ENCODE measurements around the gene CHST11. TPM values are rescaled to one million over a fixed set of nuclear protein-coding genes. Genes with fewer than 3 reads are reported as not detected.

CHST11 gene
- total and polyA plus RNA-seq, 9 donors: 4.0 to 39.9 (median 20.1) TPM

GRCh38 chr12:104457746-104458693, 1.3 kb downstream of the CHST11 start:
- Histone ChIP-seq H3K36me3 (no peaks in the 10 kb centered on the region), H3K4me3 (peak overlapping the region; percentile 72), H3K27me3 (no peaks in the 10 kb centered on the region), H3K4me1 (ENCODE audit: insufficient read depth) (no peaks in the 10 kb centered on the region), H3K27ac (peak overlapping the region; percentile 21 to 39), H3K9me3 (no peaks in the 10 kb centered on the region)
- 0% methylated on average over 59 to 71 of the region's 71 CpGs for WGBS, 3 donors
- intact Hi-C loops (cut with DNase I): loop anchor here in 1 of 4 donors (10.0 kb wide), 1 partner anchor 407 kb away; no protein-coding TSS in a partner anchor
- TF ChIP-seq EP300 (IDR thresholded peaks at IDR 0.05) (no peak), CTCF (IDR thresholded peaks at IDR 0.05) (no peak), POLR2A (IDR thresholded peaks at IDR 0.05) (no peak)
- DNase-seq: peak; percentile 23 to 52 (median 28)

- WGBS, 3 donors: 16 to 23% (median 20%) methylated on average over 21 of the region's 21 CpGs
- intact Hi-C loops (cut with DNase I): loop anchor here in 1 of 4 donors (10.0 kb wide), 1 partner anchor 406 kb away; no protein-coding TSS in a partner anchor
- Histone ChIP-seq H3K27ac (peak overlapping the region in 1 of 2 donors; percentile 21), H3K9me3 (no peaks in the 10 kb centered on the region), H3K36me3 (no peaks in the 10 kb centered on the region), H3K27me3 (no peaks in the 10 kb centered on the region), H3K4me1 (ENCODE audit: insufficient read depth) (no peaks in the 10 kb centered on the region), H3K4me3 (peak overlapping the region; percentile 72)
- TF ChIP-seq POLR2A (IDR thresholded peaks at IDR 0.05) (no peak), EP300 (IDR thresholded peaks at IDR 0.05) (no peak), CTCF (IDR thresholded peaks at IDR 0.05) (no peak)
- DNase-seq: peak in 1 of 5 donors; percentile 44
Observed at GRCh38 chr12:104458694-104459367, 2.1 kb downstream of the CHST11 start.

DNA sequence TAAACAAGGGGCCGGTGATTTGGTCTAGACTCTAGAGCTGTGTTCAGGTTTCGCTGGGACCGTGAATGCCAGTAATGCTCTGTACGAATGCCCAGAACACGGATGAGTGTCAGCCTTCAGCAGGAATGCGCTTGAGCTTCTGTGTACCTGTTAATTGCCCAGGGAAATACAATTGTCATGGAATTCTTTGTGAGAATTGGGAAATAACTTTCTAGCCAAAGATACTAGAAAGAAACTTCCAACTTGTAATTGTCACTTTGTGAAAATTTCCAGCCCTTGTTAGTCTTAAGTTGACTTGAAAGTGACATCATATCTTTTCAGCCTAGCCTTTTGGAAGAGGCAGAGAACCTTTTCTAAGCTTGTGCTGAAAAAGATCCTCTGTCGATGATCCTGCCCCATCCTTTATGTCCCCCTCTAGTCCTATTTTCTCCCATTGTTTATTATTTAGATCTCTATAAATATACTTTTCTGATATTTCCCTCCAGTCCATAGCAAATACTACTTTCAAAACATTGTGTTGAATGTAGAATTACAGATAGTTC, 2.7 kb downstream of the CHST11 start:
- H3K4me1 ChIP-seq (ENCODE audit: insufficient read depth): no peaks in the 10 kb centered on the region
- no peaks in the 10 kb centered on the region for H3K27me3 ChIP-seq
- no peaks in the 10 kb centered on the region for H3K36me3 ChIP-seq
- no peak overlapping the region for H3K27ac ChIP-seq
- TF ChIP-seq POLR2A (IDR thresholded peaks at IDR 0.05) (no peak), EP300 (IDR thresholded peaks at IDR 0.05) (no peak), CTCF (IDR thresholded peaks at IDR 0.05) (no peak)
- peak overlapping the region; percentile 72 for H3K4me3 ChIP-seq
- 85 to 92% (median 88%) methylated on average over 7 of the region's 7 CpGs for WGBS, 3 donors
- intact Hi-C loops (cut with DNase I): loop anchor here in 1 of 4 donors (10.0 kb wide), 1 partner anchor 405 kb away; no protein-coding TSS in a partner anchor
- H3K9me3 ChIP-seq: no peaks in the 10 kb centered on the region
- no peak for DNase-seq

GRCh38 chr12:104460041-104460719, 3.4 kb downstream of the CHST11 start:
- Histone ChIP-seq H3K9me3 (no peaks in the 10 kb centered on the region), H3K4me1 (ENCODE audit: insufficient read depth) (no peaks in the 10 kb centered on the region), H3K4me3 (no peak overlapping the region), H3K27ac (no peak overlapping the region), H3K27me3 (no peaks in the 10 kb centered on the region), H3K36me3 (no peaks in the 10 kb centered on the region)
- TF ChIP-seq EP300 (IDR thresholded peaks at IDR 0.05) (no peak), CTCF (IDR thresholded peaks at IDR 0.05) (no peak), POLR2A (IDR thresholded peaks at IDR 0.05) (no peak)
- WGBS, 3 donors: 73 to 79% (median 76%) methylated on average over 10 of the region's 10 CpGs
- DNase-seq: no peak
- intact Hi-C loops (cut with DNase I): no loop called here

All from ovary (tissue), 9 donors.